ENCODE data around the gene ZBTB16. TPM values are rescaled to one million over a fixed set of nuclear protein-coding genes. Genes with fewer than 3 reads are reported as not detected.

Gene ZBTB16
- total and polyA plus RNA-seq, 2 donors (not counting 3 experiments of a cell fraction or from before 2014, with no cell fraction given), result 9.8 to 20.3 TPM

DNA sequence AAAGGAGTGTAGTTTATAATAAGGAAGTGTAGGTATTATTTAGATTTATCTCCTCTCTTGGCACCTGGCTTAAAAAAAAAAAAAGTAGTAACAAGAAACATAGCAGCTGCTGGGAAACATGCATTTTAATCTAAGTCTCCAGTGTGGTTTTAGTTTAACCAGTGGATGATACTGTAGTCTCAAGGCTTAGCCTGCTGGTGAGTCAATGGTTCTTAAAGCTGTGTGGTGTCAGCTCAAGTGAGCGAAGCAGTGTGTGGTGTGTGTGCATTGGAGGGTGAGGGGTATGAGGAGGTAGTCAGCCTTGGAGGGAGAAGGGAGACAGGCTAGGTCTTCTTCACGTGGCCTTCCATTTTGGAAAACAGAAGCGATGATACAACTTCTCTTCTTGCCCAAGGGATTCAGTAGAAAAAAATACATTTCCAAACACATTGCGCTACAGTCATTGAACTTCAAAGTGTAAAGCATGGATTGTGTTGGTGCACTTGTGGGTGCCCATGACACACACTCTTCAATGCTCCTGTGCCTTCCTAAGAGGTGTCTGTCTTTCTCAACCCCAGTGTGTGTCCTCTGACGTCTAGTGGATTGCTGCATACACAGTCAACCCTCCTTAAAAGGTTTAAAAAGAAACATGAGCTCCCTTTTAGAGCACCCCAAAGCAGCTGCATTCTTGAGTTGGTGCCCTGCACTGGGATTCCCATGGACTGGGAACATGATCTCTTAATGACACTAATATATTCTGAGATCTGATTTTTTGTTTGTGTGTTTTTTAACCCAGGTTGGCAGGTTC is 40.1 kb downstream of the ZBTB16 start:
- Histone ChIP-seq H3K79me2 (ENCODE audit: control insufficient read depth, insufficient read depth, low read length) (no peaks in the 10 kb centered on the region), H3K36me3 (ENCODE audit: control insufficient read depth in 2 of 2, extremely low read depth in 1 of 2, insufficient read depth in 2 of 2, low read length in 2 of 2) (no peaks in the 10 kb centered on the region), H2AFZ (ENCODE audit: low read depth, low read length) (no peak overlapping the region), H4K20me1 (replicated peaks; ENCODE audit: control insufficient read depth, extremely low read depth, insufficient read depth, low read length) (no peaks in the 10 kb centered on the region), H3K4me2 (ENCODE audit: insufficient read depth, low read length) (no peak overlapping the region), H3K4me1 (ENCODE audit: control insufficient read depth, extremely low read depth, insufficient read depth, low read length) (no peaks in the 10 kb centered on the region), H3K9me3 (replicated peaks; ENCODE audit: control insufficient read depth, insufficient read depth, low read length) (no peaks in the 10 kb centered on the region), H3K9ac (replicated peaks; ENCODE audit: extremely low read depth, insufficient read depth, low read length) (no peak overlapping the region), H3K27ac (ENCODE audit: insufficient read depth, low read depth, low read length) (no peak overlapping the region), H3K9me1 (replicated peaks; ENCODE audit: control insufficient read depth, extremely low read depth, insufficient read depth, low read length) (no peaks in the 10 kb centered on the region), H3K27me3 (ENCODE audit: control insufficient read depth in 2 of 2, insufficient read depth in 2 of 2, low read length in 2 of 2) (no peaks in the 10 kb centered on the region), H3K4me3 (replicated peaks in 1 of 3; ENCODE audit: insufficient read depth in 1 of 3, low read depth in 1 of 3, low read length in 3 of 3) (no peak overlapping the region)
- FAIRE-seq (no peak), DNase-seq (ENCODE audit: low read depth, low spot score) (no peak)
- ChIA-PET CTCF (interaction anchor here (0.9 to 1.0 kb wide), 2 partner anchors 11 to 17 kb away, joined by 3 to 4 read pairs; no protein-coding TSS in a partner anchor), POLR2A (no interaction called here)
- no TSS peak for BruUV-seq (replicated peaks)
- dilution Hi-C loops (cut with MboI; ENCODE audit: extremely low pct_ligation_motif_present, low sequenced_read_pairs) (no loop called here), intact Hi-C loops (cut with micrococcal nuclease) (no loop called here)
- TF ChIP-seq GATA2 (IDR thresholded peaks at IDR 0.05; ENCODE audit: insufficient read depth, insufficient read length, low read depth, low read length) (no peak), EZH2 (IDR thresholded peaks at IDR 0.05; ENCODE audit: borderline replicate concordance, low read depth, low read length, severe bottlenecking) (no peak), JUN (IDR thresholded peaks at IDR 0.05; ENCODE audit: borderline replicate concordance, insufficient read depth, insufficient read length, low read depth) (no peak), FOS (IDR thresholded peaks at IDR 0.05; ENCODE audit: borderline replicate concordance, insufficient read depth, low read length) (no peak), POLR2A (IDR thresholded peaks at IDR 0.05; ENCODE audit: low read depth, low read length) (no peak), POLR2AphosphoS5 (IDR thresholded peaks at IDR 0.05; ENCODE audit: insufficient read depth, low read depth, low read length) (no peak), CTCF (IDR thresholded peaks at IDR 0.05; ENCODE audit: extremely low read depth in 1 of 2, insufficient read depth in 1 of 2, low read depth in 1 of 2, low read length in 2 of 2) (no peak), MYC (IDR thresholded peaks at IDR 0.05; ENCODE audit: low read depth, low read length) (no peak)
- TF ChIP-seq, protein P1, sequence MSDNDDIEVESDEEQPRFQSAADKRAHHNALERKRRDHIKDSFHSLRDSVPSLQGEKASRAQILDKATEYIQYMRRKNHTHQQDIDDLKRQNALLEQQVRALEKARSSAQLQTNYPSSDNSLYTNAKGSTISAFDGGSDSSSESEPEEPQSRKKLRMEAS (IDR thresholded peaks at IDR 0.05; ENCODE audit: insufficient read depth, insufficient read length), result no peak

All from endothelial cell of umbilical vein (primary cell).